ENCODE data around the gene PEX26. TPM values are rescaled to one million over a fixed set of nuclear protein-coding genes. Genes with fewer than 3 reads are reported as not detected.
"Not testable (repeated sequence)": the region's sequence is repeated elsewhere in the genome, so short reads cannot be mapped to it uniquely, and the experiment has no call there.

PEX26 gene
- total RNA-seq, 4 donors from 2014 or later = 31.7 to 47.3 (median 39.1) TPM

DNA sequence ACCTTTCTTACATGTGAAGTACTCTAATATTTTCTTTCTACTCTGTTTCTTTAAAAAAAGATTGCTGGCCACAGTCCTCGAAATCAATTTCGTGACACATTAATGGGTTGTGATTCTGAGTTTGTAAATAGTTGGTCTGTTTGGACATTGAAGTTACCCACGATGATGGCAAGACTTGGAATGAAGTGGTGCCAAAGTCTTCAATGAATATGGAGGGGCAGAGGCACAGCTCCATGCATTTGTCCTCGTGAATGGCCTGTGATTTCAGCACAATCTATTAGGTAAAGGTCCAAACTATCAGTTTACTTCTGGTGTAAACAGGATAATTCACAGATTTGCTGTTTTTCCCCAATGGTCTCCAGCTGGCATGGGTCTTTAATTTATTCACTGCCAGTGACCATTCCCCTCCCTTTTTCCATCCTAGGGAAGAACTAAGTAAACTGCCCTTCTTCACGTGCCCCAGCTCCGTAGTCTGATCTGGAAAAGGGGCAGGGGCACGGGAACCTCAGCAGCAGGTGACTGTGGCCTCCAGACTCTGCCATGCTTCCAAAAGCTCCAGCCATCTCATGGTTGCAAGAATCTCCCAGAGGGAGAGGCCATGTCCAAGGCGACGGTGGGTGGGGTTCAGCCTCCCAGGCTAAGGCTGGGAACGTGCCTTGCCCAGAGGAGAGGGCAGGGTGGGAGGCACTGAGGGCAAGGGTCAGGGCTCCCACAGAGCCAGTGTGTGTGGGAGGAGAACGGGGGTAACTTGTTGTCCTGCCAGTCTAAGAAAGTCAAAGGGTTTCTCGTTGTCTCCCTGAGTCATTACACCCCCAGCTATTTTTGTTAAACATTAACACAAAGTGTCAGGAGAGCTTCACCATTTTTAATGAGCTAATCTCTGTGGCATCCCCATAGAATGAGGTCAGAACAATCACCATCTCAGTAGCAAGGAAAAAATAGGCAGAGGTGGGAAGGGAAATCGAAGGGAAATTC is 16.9 kb upstream of the PEX26 start:
- Histone ChIP-seq H3K27me3 (no peaks in the 10 kb centered on the region), H3K27ac (no peak overlapping the region), H3K36me3 (no peaks in the 10 kb centered on the region), H3K4me1 (peaks cover 27% of the 10 kb centered on the region), H3K4me3 (no peak overlapping the region), H3K9me3 (no peaks in the 10 kb centered on the region)
- no peak for DNase-seq (ENCODE audit: low spot score in 2 of 2)
- TF ChIP-seq, protein P1, sequence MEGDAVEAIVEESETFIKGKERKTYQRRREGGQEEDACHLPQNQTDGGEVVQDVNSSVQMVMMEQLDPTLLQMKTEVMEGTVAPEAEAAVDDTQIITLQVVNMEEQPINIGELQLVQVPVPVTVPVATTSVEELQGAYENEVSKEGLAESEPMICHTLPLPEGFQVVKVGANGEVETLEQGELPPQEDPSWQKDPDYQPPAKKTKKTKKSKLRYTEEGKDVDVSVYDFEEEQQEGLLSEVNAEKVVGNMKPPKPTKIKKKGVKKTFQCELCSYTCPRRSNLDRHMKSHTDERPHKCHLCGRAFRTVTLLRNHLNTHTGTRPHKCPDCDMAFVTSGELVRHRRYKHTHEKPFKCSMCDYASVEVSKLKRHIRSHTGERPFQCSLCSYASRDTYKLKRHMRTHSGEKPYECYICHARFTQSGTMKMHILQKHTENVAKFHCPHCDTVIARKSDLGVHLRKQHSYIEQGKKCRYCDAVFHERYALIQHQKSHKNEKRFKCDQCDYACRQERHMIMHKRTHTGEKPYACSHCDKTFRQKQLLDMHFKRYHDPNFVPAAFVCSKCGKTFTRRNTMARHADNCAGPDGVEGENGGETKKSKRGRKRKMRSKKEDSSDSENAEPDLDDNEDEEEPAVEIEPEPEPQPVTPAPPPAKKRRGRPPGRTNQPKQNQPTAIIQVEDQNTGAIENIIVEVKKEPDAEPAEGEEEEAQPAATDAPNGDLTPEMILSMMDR (IDR thresholded peaks at IDR 0.05) = no peak
- TF ChIP-seq EP300 (IDR thresholded peaks at IDR 0.05) (no peak), POLR2AphosphoS5 (IDR thresholded peaks at IDR 0.05) (no peak), POLR2A (IDR thresholded peaks at IDR 0.05) (no peak)
- 74% methylated on average over 12 of the region's 13 CpGs for WGBS

DNA sequence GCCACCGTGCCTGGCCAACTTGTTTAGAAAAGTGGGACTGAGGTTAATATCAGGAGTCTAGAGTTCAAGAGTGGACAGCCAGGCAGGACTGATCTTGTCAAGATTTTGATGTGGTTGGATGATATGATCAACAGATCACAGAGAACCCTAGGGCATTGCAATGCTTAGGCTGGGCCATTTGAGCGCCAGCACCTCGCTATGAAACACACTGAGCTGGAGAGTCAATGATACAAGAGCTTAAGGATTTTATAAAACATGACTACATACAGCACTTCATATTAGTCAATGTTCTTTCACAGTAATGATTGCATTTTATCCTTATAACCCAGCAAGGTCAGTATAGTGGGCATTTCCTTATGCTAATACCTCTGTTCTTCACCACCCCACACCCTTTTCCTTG is 15.4 kb upstream of the PEX26 start:
- H3K36me3 ChIP-seq = no peaks in the 10 kb centered on the region
- no peaks in the 10 kb centered on the region for H3K27me3 ChIP-seq
- peaks cover 12% of the 10 kb centered on the region for H3K4me1 ChIP-seq
- no peaks in the 10 kb centered on the region for H3K9me3 ChIP-seq
- H3K27ac ChIP-seq = no peak overlapping the region
- no peak for DNase-seq (ENCODE audit: low spot score in 2 of 2)
- TF ChIP-seq POLR2AphosphoS5 (IDR thresholded peaks at IDR 0.05) (no peak), EP300 (IDR thresholded peaks at IDR 0.05) (no peak), POLR2A (IDR thresholded peaks at IDR 0.05) (no peak)
- no peak overlapping the region for H3K4me3 ChIP-seq
- 81% methylated on average over 3 of the region's 3 CpGs for WGBS

DNA sequence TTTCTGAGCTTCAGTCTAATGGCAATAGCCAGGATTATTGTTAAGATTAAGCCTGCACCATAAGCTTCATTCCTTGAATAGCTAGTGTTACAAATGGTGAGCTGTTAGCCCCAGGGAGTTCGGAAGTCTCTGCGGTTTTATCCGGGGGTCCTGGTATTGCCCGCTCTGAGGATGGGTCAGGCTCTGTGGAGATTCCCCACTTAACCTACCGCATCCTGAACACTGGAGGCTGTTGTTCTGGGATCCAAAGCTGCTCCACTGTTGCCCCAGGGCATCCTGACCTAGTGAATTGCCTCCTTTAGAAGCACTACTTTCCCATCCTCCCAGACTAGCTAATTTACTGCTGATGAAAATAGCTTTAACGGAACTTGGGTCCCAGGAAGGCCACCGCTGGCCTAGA is 14.5 kb upstream of the PEX26 start:
- Histone ChIP-seq H3K4me1 (peaks cover 12% of the 10 kb centered on the region), H3K9me3 (no peaks in the 10 kb centered on the region), H3K27me3 (no peaks in the 10 kb centered on the region), H3K27ac (no peak overlapping the region), H3K36me3 (no peaks in the 10 kb centered on the region), H3K4me3 (no peak overlapping the region)
- DNase-seq (ENCODE audit: low spot score in 2 of 2) = no peak
- 83% methylated on average over 7 of the region's 7 CpGs for WGBS
- TF ChIP-seq POLR2AphosphoS5 (IDR thresholded peaks at IDR 0.05) (no peak), POLR2A (IDR thresholded peaks at IDR 0.05) (no peak), EP300 (IDR thresholded peaks at IDR 0.05) (no peak)
- TF ChIP-seq, protein P1 (IDR thresholded peaks at IDR 0.05) = no peak

DNA sequence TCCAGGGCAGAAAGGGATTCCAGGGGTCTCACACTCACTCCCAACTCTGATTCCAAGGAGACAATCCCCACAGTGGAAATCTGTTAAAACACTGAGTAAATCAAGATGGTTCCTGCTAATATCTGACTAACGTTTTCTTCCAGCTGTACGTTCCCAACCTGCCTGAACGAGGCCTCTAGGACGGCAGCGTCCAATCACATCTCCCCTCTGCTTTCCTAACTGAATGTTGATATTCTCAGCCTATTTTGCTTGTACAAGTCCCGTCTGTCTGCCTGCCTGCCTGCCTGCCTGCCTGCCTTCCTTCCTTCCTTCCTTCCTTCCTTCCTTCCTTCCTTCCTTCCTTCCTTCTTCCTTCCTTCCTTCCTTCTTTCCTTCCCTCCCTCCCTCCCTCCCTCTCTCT is 14.1 kb upstream of the PEX26 start:
- not testable (repeated sequence) for H3K27ac ChIP-seq; H3K9me3 ChIP-seq; DNase-seq (ENCODE audit: low spot score in 2 of 2); H3K4me3 ChIP-seq; H3K27me3 ChIP-seq; H3K36me3 ChIP-seq
- H3K4me1 ChIP-seq = peaks cover 12% of the 10 kb centered on the region
- WGBS = 77% methylated on average over 6 of the region's 6 CpGs

DNA sequence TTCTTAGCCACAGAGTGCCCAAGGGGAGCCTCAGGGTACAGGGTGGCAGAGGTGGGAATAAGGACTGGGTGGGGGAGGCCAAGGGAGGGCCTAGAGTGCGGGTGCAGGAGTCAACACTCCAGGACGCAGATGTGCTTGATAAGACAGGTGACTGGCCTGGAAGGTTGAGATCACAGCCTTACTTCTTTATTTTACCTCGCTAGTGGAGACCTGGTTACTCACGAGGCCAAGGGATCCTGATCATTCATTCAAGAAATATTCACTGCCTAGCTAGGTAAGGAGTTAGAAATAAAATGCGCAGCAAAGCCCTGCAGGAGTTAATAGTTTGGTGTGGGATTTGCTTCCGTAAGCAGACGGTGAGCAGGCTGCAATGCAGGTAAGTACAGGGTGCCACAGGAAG is 13.2 kb upstream of the PEX26 start:
- Histone ChIP-seq H3K27me3 (no peaks in the 10 kb centered on the region), H3K36me3 (no peaks in the 10 kb centered on the region), H3K4me3 (no peak overlapping the region), H3K27ac (no peak overlapping the region), H3K9me3 (no peaks in the 10 kb centered on the region), H3K4me1 (peaks cover 12% of the 10 kb centered on the region)
- WGBS = 89% methylated on average over 7 of the region's 7 CpGs
- no peak for DNase-seq (ENCODE audit: low spot score in 2 of 2)
- no peak for TF ChIP-seq POLR2A (IDR thresholded peaks at IDR 0.05)
- TF ChIP-seq, protein P1 (IDR thresholded peaks at IDR 0.05) = no peak
- TF ChIP-seq POLR2AphosphoS5 (IDR thresholded peaks at IDR 0.05) = no peak
- no peak for TF ChIP-seq EP300 (IDR thresholded peaks at IDR 0.05)

DNA sequence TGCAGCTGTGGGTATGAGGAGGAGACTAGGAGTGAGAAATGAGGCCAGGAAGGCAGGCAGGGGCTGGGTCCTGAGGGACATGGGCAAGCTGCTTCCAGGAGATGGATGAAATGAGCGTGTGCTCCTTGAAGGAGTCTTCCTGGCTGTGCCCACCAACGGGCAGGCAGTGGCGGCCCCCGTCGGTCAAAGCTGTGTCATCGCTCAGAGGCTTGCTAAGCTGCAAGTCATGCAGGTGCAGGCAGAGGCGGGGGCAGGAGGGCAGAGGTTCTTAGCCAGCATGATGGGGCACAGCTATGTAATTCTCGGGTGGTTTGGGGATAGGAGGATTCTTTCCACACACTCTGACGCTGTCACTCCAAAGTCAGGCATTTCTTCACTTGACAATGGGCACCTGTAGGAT is 12.5 kb upstream of the PEX26 start:
- Histone ChIP-seq H3K27ac (no peak overlapping the region), H3K4me1 (peaks cover 12% of the 10 kb centered on the region), H3K36me3 (no peaks in the 10 kb centered on the region), H3K27me3 (no peaks in the 10 kb centered on the region), H3K9me3 (no peaks in the 10 kb centered on the region), H3K4me3 (no peak overlapping the region)
- no peak for TF ChIP-seq POLR2AphosphoS5 (IDR thresholded peaks at IDR 0.05)
- no peak for TF ChIP-seq EP300 (IDR thresholded peaks at IDR 0.05)
- TF ChIP-seq, protein P1 (IDR thresholded peaks at IDR 0.05) = no peak
- no peak for TF ChIP-seq POLR2A (IDR thresholded peaks at IDR 0.05)
- DNase-seq (ENCODE audit: low spot score in 2 of 2) = no peak
- WGBS = 78% methylated on average over 9 of the region's 9 CpGs
